Keratinocyte (primary cell): ENCODE data around the gene NUBP2. TPM values are rescaled to one million over a fixed set of nuclear protein-coding genes. Genes with fewer than 3 reads are reported as not detected.

Experiments used
- DNase-seq: peaks from one replicate; pipeline ENCODE4 v3.0.0-alpha.2; 2011; ENCODE audit warnings: low read depth, missing footprints, low spot score
- FAIRE-seq: peaks from 2 replicates; lab custom pipeline; 2011; peaks lifted over from hg19 to GRCh38; lab: Jason Lieb, UNC
- H2AFZ ChIP-seq: 2 replicates; pipeline ENCODE4 v1.6.0; 2012; ENCODE audit warnings: low read length, control low read depth, inconsistent platforms; ENCODE audit not compliant: control insufficient read depth
- H3K27ac ChIP-seq: 2 replicates; pipeline ENCODE4 v1.5.1; 2011; ENCODE audit warnings: low read length; ENCODE audit not compliant: control insufficient read depth, insufficient read depth
- H3K27me3 ChIP-seq: 3 replicates; pipeline ENCODE4 v1.6.0; 2011; ENCODE audit warnings: low read length; ENCODE audit not compliant: control insufficient read depth, insufficient read depth; ENCODE audit errors: extremely low read depth
- H3K36me3 ChIP-seq, 2 experiments: 2 replicates in 1 of 2; 3 replicates in 1 of 2; pipeline ENCODE4 v1.5.1; 2011; ENCODE audit warnings: low read length in 2 of 2, mild to moderate bottlenecking in 1 of 2; ENCODE audit not compliant: control insufficient read depth in 2 of 2, insufficient read depth in 2 of 2; ENCODE audit errors: extremely low read depth in 1 of 2
- H3K4me1 ChIP-seq: 3 replicates; pipeline ENCODE4 v1.5.1; 2011; ENCODE audit warnings: low read length; ENCODE audit not compliant: control insufficient read depth, insufficient read depth; ENCODE audit errors: extremely low read depth
- H3K4me2 ChIP-seq: 3 replicates; pipeline ENCODE4 v1.6.0; 2011; ENCODE audit warnings: low read depth, low read length; ENCODE audit not compliant: control insufficient read depth, insufficient read depth; ENCODE audit errors: extremely low read depth
- H3K4me3 ChIP-seq, 3 experiments: fragments of 200-600 bp in 1 of 3; sonication (generic) in 1 of 3; 2 replicates in 2 of 3; 3 replicates in 1 of 3; pipeline ENCODE4 v1.5.1; 2011 to 2016; ENCODE audit warnings: low read length in 3 of 3, mild to moderate bottlenecking in 3 of 3, control low read depth in 2 of 3, inconsistent platforms in 1 of 3, low read depth in 1 of 3, mixed read lengths in 1 of 3, mixed run types in 1 of 3, moderate library complexity in 1 of 3; ENCODE audit not compliant: control insufficient read depth in 2 of 3, insufficient read depth in 2 of 3; ENCODE audit errors: extremely low read depth in 1 of 3
- H3K79me2 ChIP-seq: 2 replicates; pipeline ENCODE4 v1.6.0; 2012; ENCODE audit warnings: low read length; ENCODE audit not compliant: control insufficient read depth, insufficient read depth
- H3K9ac ChIP-seq: 3 replicates; pipeline ENCODE4 v1.6.0; 2011; ENCODE audit warnings: low read length; ENCODE audit not compliant: control insufficient read depth, insufficient read depth; ENCODE audit errors: extremely low read depth
- H3K9me1 ChIP-seq: 3 replicates; pipeline ENCODE4 v1.6.0; 2011; ENCODE audit warnings: low read length; ENCODE audit not compliant: control insufficient read depth, insufficient read depth; ENCODE audit errors: extremely low read depth
- H3K9me3 ChIP-seq: 2 replicates; pipeline ENCODE4 v1.5.1; 2012; ENCODE audit warnings: low read depth, low read length; ENCODE audit not compliant: control insufficient read depth
- H4K20me1 ChIP-seq: 3 replicates; pipeline ENCODE4 v1.6.0; 2011; ENCODE audit warnings: low read length; ENCODE audit not compliant: control insufficient read depth, insufficient read depth; ENCODE audit errors: extremely low read depth
- EZH2 ChIP-seq: IDR thresholded peaks from one replicate; pipeline ENCODE4 v1.6.1; 2012; ENCODE audit warnings: inconsistent platforms, mild to moderate bottlenecking, low read length, moderate library complexity
- dilution Hi-C: fragments of 300-500 bp; cut with MboI; formaldehyde crosslinking; loops from one replicate; pipeline ENCODE4 v1.7.0; 2020; ENCODE audit warnings: low sequenced_read_pairs; ENCODE audit not compliant: extremely low pct_ligation_motif_present
- polyA plus RNA-seq, 5 experiments: library from polyadenylated mRNA; depleted of rRNA in 3 of 5; stranded (reverse) in 3 of 5; stranded (forward) in 1 of 5; unstranded in 1 of 5; fragments of >200 nt; gene quantifications; 1 replicate in 1 of 5; 2 replicates in 3 of 5; 3 replicates in 1 of 5; pipeline versions ENCODE4 v1.2.1 to v1.2.3, GENCODE V29; 2011 to 2012; ENCODE audit warnings: missing spikeins in 2 of 5, low read depth in 1 of 5, low replicate concordance in 1 of 5
- TF ChIP-seq, protein P1 (sequence below), 3 experiments: IDR thresholded peaks in 1 of 3; conservative IDR thresholded peaks in 1 of 3; optimal IDR thresholded peaks in 1 of 3; 2 replicates in 2 of 3; 3 replicates in 1 of 3; pipeline versions ENCODE3 to v1.5.1; 2011; ENCODE audit warnings: low read length in 3 of 3, mild to moderate bottlenecking in 3 of 3, moderate library complexity in 2 of 3, control low read depth in 1 of 3, inconsistent platforms in 1 of 3; ENCODE audit not compliant: insufficient read depth in 2 of 3; ENCODE audit errors: extremely low read depth in 1 of 3

The NUBP2 gene
- polyA plus RNA-seq, 1 donor (not counting 4 experiments of a cell fraction or from before 2014, with no cell fraction given): 24.4 TPM

DNA sequence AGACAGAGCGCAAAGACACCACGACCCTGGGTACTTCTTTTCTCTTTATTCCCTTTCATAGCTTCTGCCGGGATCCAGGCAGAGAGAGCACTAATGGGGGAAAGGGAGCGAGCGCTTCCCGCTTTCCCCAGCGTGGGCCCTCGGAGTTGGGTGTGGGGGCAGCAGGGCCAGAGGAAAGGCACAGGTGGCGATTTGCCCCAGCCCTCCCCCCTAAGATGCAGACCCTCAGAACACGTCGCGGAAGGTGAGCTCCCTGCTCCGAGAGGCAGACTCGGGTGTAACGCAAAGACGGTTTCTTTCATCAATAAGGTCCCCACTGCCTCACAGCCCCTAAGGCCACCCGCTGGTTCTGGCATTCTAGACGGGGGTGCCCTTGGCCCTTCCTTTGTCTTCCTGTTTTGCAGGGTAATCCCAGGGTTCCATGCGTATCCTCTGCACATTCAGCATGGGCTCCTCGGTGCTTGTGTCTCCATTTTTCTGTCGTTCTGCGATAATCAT, 10.8 kb upstream of the NUBP2 start:
- Histone ChIP-seq H2AFZ (no peak overlapping the region), H3K27me3 (no peaks in the 10 kb centered on the region), H3K4me3 (peak overlapping the region; percentile 73 to 75 (median 73)), H3K79me2 (peaks cover 32% of the 10 kb centered on the region), H4K20me1 (peaks cover 2% of the 10 kb centered on the region), H3K9me1 (no peaks in the 10 kb centered on the region), H3K4me2 (peak overlapping the region; percentile 99), H3K9ac (peak overlapping the region; percentile 81), H3K36me3 (peaks cover 3 to 10% of the 10 kb centered on the region in 2 experiments), H3K27ac (peak overlapping the region; percentile 76), H3K4me1 (peaks cover 22% of the 10 kb centered on the region), H3K9me3 (no peaks in the 10 kb centered on the region)
- dilution Hi-C loops: no loop called here
- TF ChIP-seq, protein P1, sequence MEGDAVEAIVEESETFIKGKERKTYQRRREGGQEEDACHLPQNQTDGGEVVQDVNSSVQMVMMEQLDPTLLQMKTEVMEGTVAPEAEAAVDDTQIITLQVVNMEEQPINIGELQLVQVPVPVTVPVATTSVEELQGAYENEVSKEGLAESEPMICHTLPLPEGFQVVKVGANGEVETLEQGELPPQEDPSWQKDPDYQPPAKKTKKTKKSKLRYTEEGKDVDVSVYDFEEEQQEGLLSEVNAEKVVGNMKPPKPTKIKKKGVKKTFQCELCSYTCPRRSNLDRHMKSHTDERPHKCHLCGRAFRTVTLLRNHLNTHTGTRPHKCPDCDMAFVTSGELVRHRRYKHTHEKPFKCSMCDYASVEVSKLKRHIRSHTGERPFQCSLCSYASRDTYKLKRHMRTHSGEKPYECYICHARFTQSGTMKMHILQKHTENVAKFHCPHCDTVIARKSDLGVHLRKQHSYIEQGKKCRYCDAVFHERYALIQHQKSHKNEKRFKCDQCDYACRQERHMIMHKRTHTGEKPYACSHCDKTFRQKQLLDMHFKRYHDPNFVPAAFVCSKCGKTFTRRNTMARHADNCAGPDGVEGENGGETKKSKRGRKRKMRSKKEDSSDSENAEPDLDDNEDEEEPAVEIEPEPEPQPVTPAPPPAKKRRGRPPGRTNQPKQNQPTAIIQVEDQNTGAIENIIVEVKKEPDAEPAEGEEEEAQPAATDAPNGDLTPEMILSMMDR (optimal IDR thresholded peaks at IDR 0.05 in 1 of 3, IDR thresholded peaks at IDR 0.05 in 1 of 3, conservative IDR thresholded peaks at IDR 0.05 in 1 of 3; ENCODE audit: extremely low read depth in 1 of 3, insufficient read depth in 2 of 3, low read length in 3 of 3): no peak
- no peak for TF ChIP-seq EZH2
- DNase-seq (no peak), FAIRE-seq (no peak)

DNA sequence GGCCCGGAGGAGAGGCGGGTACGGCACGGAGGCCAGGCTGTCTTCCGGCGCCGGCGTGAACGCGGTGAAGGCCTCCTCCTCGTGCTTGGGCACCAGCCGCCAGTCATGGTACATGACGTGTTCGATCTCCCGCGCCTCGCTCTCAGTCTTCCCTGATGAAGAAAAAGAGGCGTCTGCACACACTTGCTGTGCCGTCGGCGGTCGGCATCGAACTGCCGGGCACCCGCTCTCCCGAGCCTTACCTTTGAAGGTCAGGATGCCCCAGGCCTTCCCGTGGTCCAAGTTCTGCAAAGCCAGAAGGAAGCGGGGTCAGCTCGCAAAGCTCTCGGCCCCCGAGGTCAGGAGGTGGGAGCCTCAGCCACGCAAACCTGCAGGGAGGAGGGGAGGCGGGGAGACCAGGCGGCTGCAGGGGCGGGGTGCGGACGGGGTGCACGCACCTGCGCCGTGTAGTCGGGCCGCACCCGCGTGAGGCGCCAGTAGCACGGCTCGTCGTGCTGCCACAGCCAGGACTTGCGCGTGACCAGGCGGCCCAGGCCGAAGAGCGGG, 10.3 kb upstream of the NUBP2 start, which contains the start of gene EME2:
Gene EME2 (plus strand): TSS at position 449 of the 546 bp plus-strand sequence. CDS start 418 bp downstream, outside the sequence.
- Histone ChIP-seq H3K4me1 (peaks cover 22% of the 10 kb centered on the region), H3K27ac (peak within 1 kb of the TSS; percentile 76), H3K4me2 (peak within 1 kb of the TSS; percentile 99), H3K9me1 (no peaks in the 10 kb centered on the region), H3K27me3 (no peaks in the 10 kb centered on the region), H3K4me3 (peak within 1 kb of the TSS; percentile 73 to 75 (median 73)), H3K9ac (peak within 1 kb of the TSS; percentile 81), H3K79me2 (peaks cover 32% of the 10 kb centered on the region), H4K20me1 (peaks cover 2% of the 10 kb centered on the region), H3K9me3 (no peaks in the 10 kb centered on the region), H2AFZ (peak within 1 kb of the TSS; percentile 74), H3K36me3 (peaks cover 3 to 11% of the 10 kb centered on the region in 2 experiments)
- dilution Hi-C loops: no loop called here
- FAIRE-seq (no peak), DNase-seq (no peak)
- TF ChIP-seq, protein P1 (optimal IDR thresholded peaks at IDR 0.05 in 1 of 3, IDR thresholded peaks at IDR 0.05 in 1 of 3, conservative IDR thresholded peaks at IDR 0.05 in 1 of 3; ENCODE audit: extremely low read depth in 1 of 3, insufficient read depth in 2 of 3, low read length in 3 of 3): no peak
- no peak for TF ChIP-seq EZH2
